HL-60 (cell line): ENCODE measurements around the gene TMEM129.

Experiments used
- CTCF ChIP-seq: IDR thresholded peaks from one replicate; pipeline ENCODE4 v1.5.1; 2011; ENCODE audit warnings: low read length, control low read depth, inconsistent platforms; ENCODE audit not compliant: insufficient read depth
- GABPA ChIP-seq: IDR thresholded peaks from 2 replicates; pipeline ENCODE4 v1.6.1; 2012; ENCODE audit warnings: low read depth
- POLR2AphosphoS5 ChIP-seq: IDR thresholded peaks from 2 replicates; pipeline ENCODE4 v1.6.1; 2012; ENCODE audit warnings: low read depth
- TF ChIP-seq, protein P1 (sequence below): IDR thresholded peaks from 2 replicates; pipeline ENCODE4 v1.6.1; 2012; ENCODE audit warnings: low read depth; ENCODE audit not compliant: insufficient replicate concordance

DNA sequence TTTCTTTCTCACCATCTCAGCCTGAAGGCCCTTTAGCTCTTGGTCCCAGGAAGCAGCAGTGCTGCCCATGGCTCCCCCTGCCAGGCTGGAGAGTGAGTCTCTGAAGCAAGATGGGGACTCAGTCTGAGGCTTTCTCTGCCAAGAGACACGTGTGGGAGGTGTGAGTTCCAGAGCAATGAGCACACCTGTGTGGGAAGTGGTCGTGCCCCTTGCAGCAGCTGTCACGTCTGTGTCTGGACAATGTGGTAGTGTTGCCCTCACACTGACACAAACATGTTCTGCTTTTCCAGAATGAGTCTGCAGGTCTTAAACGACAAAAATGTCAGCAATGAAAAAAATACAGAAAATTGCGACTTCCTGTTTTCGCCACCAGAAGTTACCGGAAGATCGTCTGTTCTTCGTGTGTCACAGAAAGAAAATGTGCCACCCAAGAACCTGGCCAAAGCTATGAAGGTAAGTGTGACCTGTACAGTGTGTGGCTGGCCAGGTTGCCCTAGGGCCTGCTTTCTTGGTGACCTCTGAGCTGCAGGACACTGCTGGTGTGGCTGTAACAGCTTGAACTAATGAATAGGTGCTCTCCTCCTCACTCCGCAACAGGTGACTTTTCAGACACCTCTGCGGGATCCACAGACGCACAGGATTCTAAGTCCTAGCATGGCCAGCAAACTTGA lies 2.1 kb upstream of the TMEM129 start:
- TF ChIP-seq POLR2AphosphoS5 (peak; percentile 87), CTCF (no peak), GABPA (peak; percentile 78)
- TF ChIP-seq, protein P1, sequence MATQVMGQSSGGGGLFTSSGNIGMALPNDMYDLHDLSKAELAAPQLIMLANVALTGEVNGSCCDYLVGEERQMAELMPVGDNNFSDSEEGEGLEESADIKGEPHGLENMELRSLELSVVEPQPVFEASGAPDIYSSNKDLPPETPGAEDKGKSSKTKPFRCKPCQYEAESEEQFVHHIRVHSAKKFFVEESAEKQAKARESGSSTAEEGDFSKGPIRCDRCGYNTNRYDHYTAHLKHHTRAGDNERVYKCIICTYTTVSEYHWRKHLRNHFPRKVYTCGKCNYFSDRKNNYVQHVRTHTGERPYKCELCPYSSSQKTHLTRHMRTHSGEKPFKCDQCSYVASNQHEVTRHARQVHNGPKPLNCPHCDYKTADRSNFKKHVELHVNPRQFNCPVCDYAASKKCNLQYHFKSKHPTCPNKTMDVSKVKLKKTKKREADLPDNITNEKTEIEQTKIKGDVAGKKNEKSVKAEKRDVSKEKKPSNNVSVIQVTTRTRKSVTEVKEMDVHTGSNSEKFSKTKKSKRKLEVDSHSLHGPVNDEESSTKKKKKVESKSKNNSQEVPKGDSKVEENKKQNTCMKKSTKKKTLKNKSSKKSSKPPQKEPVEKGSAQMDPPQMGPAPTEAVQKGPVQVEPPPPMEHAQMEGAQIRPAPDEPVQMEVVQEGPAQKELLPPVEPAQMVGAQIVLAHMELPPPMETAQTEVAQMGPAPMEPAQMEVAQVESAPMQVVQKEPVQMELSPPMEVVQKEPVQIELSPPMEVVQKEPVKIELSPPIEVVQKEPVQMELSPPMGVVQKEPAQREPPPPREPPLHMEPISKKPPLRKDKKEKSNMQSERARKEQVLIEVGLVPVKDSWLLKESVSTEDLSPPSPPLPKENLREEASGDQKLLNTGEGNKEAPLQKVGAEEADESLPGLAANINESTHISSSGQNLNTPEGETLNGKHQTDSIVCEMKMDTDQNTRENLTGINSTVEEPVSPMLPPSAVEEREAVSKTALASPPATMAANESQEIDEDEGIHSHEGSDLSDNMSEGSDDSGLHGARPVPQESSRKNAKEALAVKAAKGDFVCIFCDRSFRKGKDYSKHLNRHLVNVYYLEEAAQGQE: no peak
